Measurements from ENCODE around the gene FNDC5. TPM values are rescaled to one million over a fixed set of nuclear protein-coding genes. Genes with fewer than 3 reads are reported as not detected.

FNDC5 gene
- total RNA-seq, 1 experiment from 2014 or later, result 4.5 TPM

DNA sequence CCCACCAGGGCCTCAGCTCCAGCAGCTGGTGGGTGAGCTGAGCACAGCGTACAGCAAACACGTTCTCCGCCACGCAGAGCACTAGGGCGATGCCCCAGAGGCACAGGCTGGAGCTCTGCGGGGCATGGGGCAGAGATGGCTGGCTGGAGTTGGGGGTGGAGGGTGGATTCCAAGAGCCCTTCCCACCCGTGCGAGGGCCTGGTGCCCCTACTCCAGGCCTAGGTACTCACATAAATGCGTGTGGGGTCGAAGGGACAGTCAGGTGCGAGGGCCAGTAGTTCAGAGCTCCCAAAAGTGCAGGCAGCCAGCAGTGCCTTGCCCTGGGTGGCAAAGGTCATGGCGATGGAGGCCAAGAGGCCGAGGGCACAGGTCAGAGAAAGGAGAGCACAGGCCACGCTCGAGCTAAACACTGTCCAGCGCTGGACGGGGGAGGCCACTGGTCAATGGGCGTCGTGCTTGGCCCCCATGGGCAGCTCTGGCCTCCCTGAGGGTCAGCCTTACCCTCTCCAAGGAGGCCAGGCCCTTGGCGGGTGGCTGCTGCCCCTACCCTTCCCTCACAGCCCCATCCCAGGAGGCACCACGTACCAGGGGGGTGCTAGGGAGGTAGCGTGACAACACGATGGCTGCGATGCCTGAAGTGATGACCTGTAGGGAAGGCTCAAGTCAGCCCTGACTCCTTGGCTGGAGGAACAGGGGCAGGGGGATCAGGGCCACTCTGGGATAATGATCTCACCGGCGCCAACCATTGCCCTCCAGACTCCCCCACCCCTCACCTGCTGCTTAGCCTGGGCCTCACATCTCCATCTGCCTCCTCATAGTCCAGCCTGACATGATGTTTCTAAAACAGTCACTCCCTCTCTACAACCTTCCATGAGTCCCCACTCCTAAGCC lies 24.9 kb upstream of the FNDC5 start:
- Histone ChIP-seq H3K27me3 (ENCODE audit: insufficient read depth, low read length) (peaks cover 12% of the 10 kb centered on the region; the same call in 1 of the 2 replicates), H3K79me1 (ENCODE audit: insufficient read depth, low read depth, low read length, poor library complexity, severe bottlenecking) (no peaks in the 10 kb centered on the region), H3K14ac (ENCODE audit: insufficient read depth, low read length) (no peak overlapping the region), H3K9me3 (ENCODE audit: control insufficient read depth, low read depth, low read length) (no peaks in the 10 kb centered on the region), H2AFZ (ENCODE audit: low read length) (no peak overlapping the region), H2BK12ac (ENCODE audit: insufficient read length, low read depth, low read length) (no peak overlapping the region), H3K9ac (ENCODE audit: extremely low read depth, insufficient read length, low read length) (no peak overlapping the region), H4K91ac (ENCODE audit: insufficient read length, low read depth, low read length) (no peak overlapping the region), H3K4me2 (ENCODE audit: insufficient read depth, insufficient read length, low read length) (no peak overlapping the region), H3K56ac (ENCODE audit: insufficient read length, low read depth, low read length) (no peak overlapping the region), H2BK120ac (ENCODE audit: low read depth, low read length, poor library complexity, severe bottlenecking) (no peak overlapping the region), H3K23me2 (ENCODE audit: insufficient read length, low read depth, low read length, poor library complexity, severe bottlenecking) (peaks cover 3% of the 10 kb centered on the region), H4K5ac (ENCODE audit: insufficient read length, low read depth, low read length) (no peak overlapping the region), H3K4me1 (ENCODE audit: insufficient read depth, low read length) (no peaks in the 10 kb centered on the region), H2BK20ac (ENCODE audit: low read depth, low read length, poor library complexity, severe bottlenecking) (no peak overlapping the region), H2BK15ac (ENCODE audit: low read depth, low read length) (no peak overlapping the region), H4K8ac (replicated peaks; ENCODE audit: insufficient read length, low read depth, low read length) (no peak overlapping the region), H3T11ph (ENCODE audit: low read length) (no peak overlapping the region), H3K18ac (ENCODE audit: insufficient read length, low read depth, low read length) (no peak overlapping the region), H4K20me1 (ENCODE audit: control insufficient read depth, insufficient read depth, insufficient read length) (peaks cover 3% of the 10 kb centered on the region), H3K79me2 (ENCODE audit: insufficient read depth, low read length) (no peaks in the 10 kb centered on the region), H3K23ac (ENCODE audit: insufficient read length, low read depth, low read length) (no peak overlapping the region), H2AK5ac (ENCODE audit: insufficient read length, low read length) (no peak overlapping the region), H3K4ac (ENCODE audit: low read depth, low read length) (no peak overlapping the region), H3K27ac (ENCODE audit: insufficient read length, low read depth, low read length) (no peak overlapping the region), H2BK5ac (ENCODE audit: insufficient read length, low read length) (no peak overlapping the region)
- Mint-ChIP-seq H3K4me3 (no peak overlapping the region; a peak in 1 of 5 replicates), H3K27me3 (ENCODE audit: low read depth) (peaks cover 74% of the 10 kb centered on the region), H3K9me3 (peaks cover 5 to 8% of the 10 kb centered on the region in 2 experiments; a peak in 3 of 5 replicates), H3K27ac (no peak overlapping the region), H3K36me3 (ENCODE audit: insufficient read depth in 1 of 3, low read depth in 3 of 3) (peaks cover 0 to 9% (median 0%) of the 10 kb centered on the region in 3 experiments; a peak in 2 of 7 replicates), H3K4me1 (peaks cover 10 to 26% of the 10 kb centered on the region in 2 experiments; a peak in 3 of 4 replicates)
- DNase-seq, result no peak
- TF ChIP-seq, protein P1, sequence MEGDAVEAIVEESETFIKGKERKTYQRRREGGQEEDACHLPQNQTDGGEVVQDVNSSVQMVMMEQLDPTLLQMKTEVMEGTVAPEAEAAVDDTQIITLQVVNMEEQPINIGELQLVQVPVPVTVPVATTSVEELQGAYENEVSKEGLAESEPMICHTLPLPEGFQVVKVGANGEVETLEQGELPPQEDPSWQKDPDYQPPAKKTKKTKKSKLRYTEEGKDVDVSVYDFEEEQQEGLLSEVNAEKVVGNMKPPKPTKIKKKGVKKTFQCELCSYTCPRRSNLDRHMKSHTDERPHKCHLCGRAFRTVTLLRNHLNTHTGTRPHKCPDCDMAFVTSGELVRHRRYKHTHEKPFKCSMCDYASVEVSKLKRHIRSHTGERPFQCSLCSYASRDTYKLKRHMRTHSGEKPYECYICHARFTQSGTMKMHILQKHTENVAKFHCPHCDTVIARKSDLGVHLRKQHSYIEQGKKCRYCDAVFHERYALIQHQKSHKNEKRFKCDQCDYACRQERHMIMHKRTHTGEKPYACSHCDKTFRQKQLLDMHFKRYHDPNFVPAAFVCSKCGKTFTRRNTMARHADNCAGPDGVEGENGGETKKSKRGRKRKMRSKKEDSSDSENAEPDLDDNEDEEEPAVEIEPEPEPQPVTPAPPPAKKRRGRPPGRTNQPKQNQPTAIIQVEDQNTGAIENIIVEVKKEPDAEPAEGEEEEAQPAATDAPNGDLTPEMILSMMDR (conservative IDR thresholded peaks at IDR 0.05), result no peak
- no CpG with 5 or more reads among the region's 26 CpGs for WGBS (ENCODE audit: extremely low coverage, insufficient read length, low lambda C conversion rate)
